ENCODE data around the gene PRICKLE4. TPM values are rescaled to one million over a fixed set of nuclear protein-coding genes. Genes with fewer than 3 reads are reported as not detected.

The PRICKLE4 gene
- polyA plus RNA-seq, 1 donor from 2014 or later, result 1.3 TPM

- H3K27me3 ChIP-seq (ENCODE audit: insufficient read depth, low read depth, low read length), result no peaks in the 10 kb centered on the region
- no peaks in the 10 kb centered on the region for H3K79me2 ChIP-seq (replicated peaks; ENCODE audit: insufficient read depth, low read length)
- TF ChIP-seq REST (IDR thresholded peaks at IDR 0.05; ENCODE audit: borderline replicate concordance) (no peak), EP300 (conservative IDR thresholded peaks at IDR 0.05; ENCODE audit: poor library complexity, severe bottlenecking) (no peak), POLR2AphosphoS5 (IDR thresholded peaks at IDR 0.05) (no peak), SMC3 (conservative IDR thresholded peaks at IDR 0.05; ENCODE audit: poor library complexity) (no peak), RAD21 (conservative IDR thresholded peaks at IDR 0.05) (no peak), MXI1 (conservative IDR thresholded peaks at IDR 0.05; ENCODE audit: poor library complexity, severe bottlenecking) (no peak), CTCF (IDR thresholded peaks at IDR 0.05; ENCODE audit: poor library complexity, severe bottlenecking) (no peak), EZH2 (IDR thresholded peaks at IDR 0.05; ENCODE audit: borderline replicate concordance, insufficient read depth, low read length, poor library complexity, severe bottlenecking) (no peak), TAF1 (IDR thresholded peaks at IDR 0.05; ENCODE audit: low read depth) (no peak)
- no peaks in the 10 kb centered on the region for H3K9me3 ChIP-seq (ENCODE audit: low read length)
- H3K36me3 ChIP-seq (ENCODE audit: insufficient read depth, low read length), result peaks cover 5% of the 10 kb centered on the region
- H2AFZ ChIP-seq (ENCODE audit: low read depth, low read length), result no peak overlapping the region
- no peaks in the 10 kb centered on the region for H4K20me1 ChIP-seq (ENCODE audit: insufficient read depth)
- H3K9ac ChIP-seq (ENCODE audit: low read length), result no peak overlapping the region
- H3F3A ChIP-seq (ENCODE audit: insufficient read depth, low read length, poor library complexity, severe bottlenecking), result no peaks in the 10 kb centered on the region
- H3K4me2 ChIP-seq (ENCODE audit: low read length), result no peak overlapping the region
- H3K27ac ChIP-seq (ENCODE audit: low read length), result no peak overlapping the region
- no peak overlapping the region for H3K4me3 ChIP-seq (ENCODE audit: low read length)
- no peaks in the 10 kb centered on the region for H3K9me2 ChIP-seq (ENCODE audit: insufficient read depth, low read length)
Measured at GRCh38 chr6:41798901-41799558, 18.4 kb downstream of the PRICKLE4 start.

GRCh38 chr6:41799559-41799911 is 19.0 kb downstream of the PRICKLE4 start:
- Histone ChIP-seq H3K4me3 (ENCODE audit: low read length) (no peak overlapping the region), H3K9me2 (ENCODE audit: insufficient read depth, low read length) (no peaks in the 10 kb centered on the region), H3K9ac (ENCODE audit: low read length) (no peak overlapping the region), H3K27me3 (ENCODE audit: insufficient read depth, low read depth, low read length) (no peaks in the 10 kb centered on the region), H3K36me3 (ENCODE audit: insufficient read depth, low read length) (peaks cover 5% of the 10 kb centered on the region), H3K79me2 (replicated peaks; ENCODE audit: insufficient read depth, low read length) (no peaks in the 10 kb centered on the region), H3F3A (ENCODE audit: insufficient read depth, low read length, poor library complexity, severe bottlenecking) (no peaks in the 10 kb centered on the region), H2AFZ (ENCODE audit: low read depth, low read length) (no peak overlapping the region), H3K9me3 (ENCODE audit: low read length) (no peaks in the 10 kb centered on the region), H3K27ac (ENCODE audit: low read length) (no peak overlapping the region), H3K4me2 (ENCODE audit: low read length) (no peak overlapping the region), H4K20me1 (ENCODE audit: insufficient read depth) (no peaks in the 10 kb centered on the region)
- TF ChIP-seq POLR2AphosphoS5 (IDR thresholded peaks at IDR 0.05), result no peak
- no peak for TF ChIP-seq TAF1 (IDR thresholded peaks at IDR 0.05; ENCODE audit: low read depth)
- TF ChIP-seq CTCF (IDR thresholded peaks at IDR 0.05; ENCODE audit: poor library complexity, severe bottlenecking), result no peak
- no peak for TF ChIP-seq MXI1 (conservative IDR thresholded peaks at IDR 0.05; ENCODE audit: poor library complexity, severe bottlenecking)
- no peak for TF ChIP-seq RAD21 (conservative IDR thresholded peaks at IDR 0.05)
- no peak for TF ChIP-seq EZH2 (IDR thresholded peaks at IDR 0.05; ENCODE audit: borderline replicate concordance, insufficient read depth, low read length, poor library complexity, severe bottlenecking)
- no peak for TF ChIP-seq EP300 (conservative IDR thresholded peaks at IDR 0.05; ENCODE audit: poor library complexity, severe bottlenecking)
- no peak for TF ChIP-seq REST (IDR thresholded peaks at IDR 0.05; ENCODE audit: borderline replicate concordance)
- no peak for TF ChIP-seq SMC3 (conservative IDR thresholded peaks at IDR 0.05; ENCODE audit: poor library complexity)
